Measurements from ENCODE around the gene GSTP1. TPM values are rescaled to one million over a fixed set of nuclear protein-coding genes. Genes with fewer than 3 reads are reported as not detected.
A peak's percentile ranks its signal among the peaks of the same experiment; 100 is the strongest.

GSTP1 gene
- total RNA-seq, 4 donors from 2014 or later = 514 to 845 (median 628) TPM

- Histone ChIP-seq H3K27ac (peak overlapping the region in 1 of 4 donors; percentile 90), H3K27me3 (no peaks in the 10 kb centered on the region), H3K4me3 (no peak overlapping the region), H3K36me3 (peaks cover 0 to 15% of the 10 kb centered on the region in 2 donors), H3K4me1 (peaks cover 0 to 37% (median 13%) of the 10 kb centered on the region in 3 donors), H3K9me3 (no peaks in the 10 kb centered on the region)
- ATAC-seq = no peak
- TF ChIP-seq POLR2A (IDR thresholded peaks at IDR 0.05) = no peak
- TF ChIP-seq POLR2AphosphoS5 (IDR thresholded peaks at IDR 0.05) = no peak
- no peak for TF ChIP-seq CTCF (IDR thresholded peaks at IDR 0.05)
- no peak for TF ChIP-seq EP300 (IDR thresholded peaks at IDR 0.05)
- WGBS, 2 donors (ENCODE audit: low coverage in 1 of 2) = 100% methylated on average over 2 of the region's 2 CpGs; no CpG with 5 or more reads in 1 of the 2 donors
These were observed 21.2 kb downstream of the GSTP1 start for GRCh38 chr11:67604815-67605214.

DNA sequence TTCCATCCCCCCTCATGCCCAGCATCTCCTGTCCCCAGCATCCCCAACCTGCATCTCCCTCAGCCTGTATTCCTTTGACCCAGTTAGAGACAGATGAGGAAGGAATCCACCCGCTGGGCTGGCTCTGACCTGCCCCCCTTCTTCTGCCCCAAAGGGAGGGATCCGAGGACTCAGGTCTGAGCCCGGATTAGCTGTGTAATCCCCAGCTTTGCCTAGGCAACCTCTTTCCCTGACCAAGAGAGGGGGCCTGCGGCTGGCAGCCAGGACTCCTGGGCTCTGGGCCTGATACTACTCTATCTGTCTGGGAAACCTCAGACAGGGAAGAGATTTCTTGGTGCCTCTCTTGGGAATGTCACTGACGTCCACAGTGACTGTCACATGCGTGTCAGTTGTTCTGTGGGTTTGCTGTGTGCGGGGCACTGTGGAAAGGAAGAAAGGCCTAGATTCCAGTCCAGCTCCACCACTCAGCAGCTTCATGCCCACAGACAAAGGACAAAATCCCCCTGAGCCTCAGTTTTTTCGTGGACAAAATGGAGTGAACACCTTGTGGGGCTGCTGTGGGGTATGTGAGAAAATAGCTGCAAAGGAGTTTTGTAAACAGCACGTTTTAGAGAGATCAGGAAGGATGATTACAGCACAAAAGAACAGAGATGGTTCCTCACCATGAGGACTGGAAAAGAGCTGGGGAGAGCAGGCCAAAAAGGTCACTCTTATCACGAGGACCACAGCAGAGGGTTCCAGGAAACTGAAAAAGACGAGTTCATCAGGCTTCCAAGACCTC lies 21.8 kb downstream of the GSTP1 start:
- Histone ChIP-seq H3K27ac (peak overlapping the region in 2 of 4 donors; percentile 88 to 90), H3K9me3 (no peaks in the 10 kb centered on the region), H3K27me3 (no peaks in the 10 kb centered on the region), H3K36me3 (peaks cover 0 to 21% of the 10 kb centered on the region in 2 donors), H3K4me3 (peak overlapping the region in 1 of 2 donors; percentile 100), H3K4me1 (peaks cover 0 to 37% (median 13%) of the 10 kb centered on the region in 3 donors)
- TF ChIP-seq CTCF (IDR thresholded peaks at IDR 0.05) (peak in 1 of 4 experiments; percentile 4), EP300 (IDR thresholded peaks at IDR 0.05) (no peak), POLR2A (IDR thresholded peaks at IDR 0.05) (no peak), POLR2AphosphoS5 (IDR thresholded peaks at IDR 0.05) (no peak)
- 56 to 79% methylated on average over 4 to 6 of the region's 11 CpGs for WGBS, 2 donors (ENCODE audit: low coverage in 1 of 2)
- ATAC-seq = no peak

GRCh38 chr11:67606093-67606491 lies 22.5 kb downstream of the GSTP1 start:
- Histone ChIP-seq H3K27ac (peak overlapping the region in 3 of 4 donors; percentile 85 to 90 (median 88)), H3K36me3 (peaks cover 0 to 27% of the 10 kb centered on the region in 2 donors), H3K27me3 (no peaks in the 10 kb centered on the region), H3K4me1 (peaks cover 0 to 37% (median 13%) of the 10 kb centered on the region in 3 donors), H3K9me3 (no peaks in the 10 kb centered on the region), H3K4me3 (peak overlapping the region; percentile 88 to 100)
- no peak for TF ChIP-seq POLR2A (IDR thresholded peaks at IDR 0.05)
- no peak for TF ChIP-seq EP300 (IDR thresholded peaks at IDR 0.05)
- no peak for TF ChIP-seq POLR2AphosphoS5 (IDR thresholded peaks at IDR 0.05)
- TF ChIP-seq CTCF (IDR thresholded peaks at IDR 0.05) = no peak
- WGBS, 2 donors (ENCODE audit: low coverage in 1 of 2) = 50 to 69% methylated on average over 2 to 5 of the region's 17 CpGs
- peak; percentile 28 for ATAC-seq

GRCh38 chr11:67606492-67607295 lies 23.1 kb downstream of the GSTP1 start, which contains the start of gene NDUFV1:
Gene NDUFV1 (plus strand): TSS chr11:67606936. CDS start chr11:67607005, 69 bp downstream.
- Histone ChIP-seq H3K4me1 (peaks cover 0 to 37% (median 13%) of the 10 kb centered on the region in 3 donors), H3K9me3 (no peaks in the 10 kb centered on the region), H3K27me3 (no peaks in the 10 kb centered on the region), H3K27ac (peak within 1 kb of the TSS; percentile 63 to 90 (median 86)), H3K4me3 (peak within 1 kb of the TSS; percentile 88 to 100), H3K36me3 (peaks cover 0 to 33% of the 10 kb centered on the region in 2 donors)
- ATAC-seq = peak; percentile 100
- no CpG with 5 or more reads among the region's 69 CpGs for WGBS, 2 donors (ENCODE audit: low coverage in 1 of 2)
- TF ChIP-seq POLR2AphosphoS5 (IDR thresholded peaks at IDR 0.05) (peak; percentile 88), POLR2A (IDR thresholded peaks at IDR 0.05) (peak; percentile 72 to 73), CTCF (IDR thresholded peaks at IDR 0.05) (peak in 3 of 4 experiments; percentile 81 to 91 (median 89)), EP300 (IDR thresholded peaks at IDR 0.05) (no peak)
